ENCODE data around the gene MCCC1.
"Not testable (repeated sequence)": the region's sequence is repeated elsewhere in the genome, so short reads cannot be mapped to it uniquely, and the experiment has no call there.

MCCC1 gene

GRCh38 chr3:183038757-183039156 lies 60.5 kb downstream of the MCCC1 start:
- no peak for DNase-seq

- DNase-seq = no peak
Measured at GRCh38 chr3:183038221-183038620, 61.1 kb downstream of the MCCC1 start.

- DNase-seq = no peak
Measured at GRCh38 chr3:183033746-183034145, 65.5 kb downstream of the MCCC1 start.

- DNase-seq = no peak
Measured at GRCh38 chr3:183032880-183033555, 66.3 kb downstream of the MCCC1 start.

GRCh38 chr3:183031826-183032225 lies 67.5 kb downstream of the MCCC1 start:
- DNase-seq = no peak

- DNase-seq = no peak
Measured at GRCh38 chr3:183028416-183028815, 70.9 kb downstream of the MCCC1 start.

- DNase-seq = no peak
Measured at GRCh38 chr3:183027276-183027675, 72.0 kb downstream of the MCCC1 start.

- no peak for DNase-seq
Measured at GRCh38 chr3:183022936-183023516, 76.3 kb downstream of the MCCC1 start.

- no peak for DNase-seq
Measured at GRCh38 chr3:183018421-183019192, 80.7 kb downstream of the MCCC1 start.

GRCh38 chr3:183015185-183015584 lies 84.1 kb downstream of the MCCC1 start:
- no peak for DNase-seq

- DNase-seq = no peak
Measured at GRCh38 chr3:183013856-183014255, 85.4 kb downstream of the MCCC1 start.

GRCh38 chr3:183013074-183013473 lies 86.2 kb downstream of the MCCC1 start:
- no peak for DNase-seq

- DNase-seq = no peak
Measured at GRCh38 chr3:183008800-183009199, 90.5 kb downstream of the MCCC1 start.

GRCh38 chr3:183008303-183008702 lies 91.0 kb downstream of the MCCC1 start:
- DNase-seq = no peak

GRCh38 chr3:183006396-183007002 lies 92.8 kb downstream of the MCCC1 start:
- DNase-seq = no peak

GRCh38 chr3:182999767-183000166 lies 99.5 kb downstream of the MCCC1 start:
- no peak for DNase-seq

- not testable (repeated sequence) for DNase-seq
Measured at GRCh38 chr3:182993486-182994201, 105.7 kb downstream of the MCCC1 start.

GRCh38 chr3:182989566-182989965 lies 109.7 kb downstream of the MCCC1 start:
- no peak for DNase-seq

- DNase-seq = no peak
Measured at GRCh38 chr3:182986021-182986420, 113.3 kb downstream of the MCCC1 start.

GRCh38 chr3:182983876-182984275 lies 115.4 kb downstream of the MCCC1 start:
- no peak for DNase-seq

GRCh38 chr3:182981038-182981380 lies 118.3 kb downstream of the MCCC1 start:
- DNase-seq = no peak

GRCh38 chr3:182980204-182981037 lies 118.9 kb downstream of the MCCC1 start, which contains the start of gene DCUN1D1:
Gene DCUN1D1, minus strand, starts transcription at chr3:182980538. Its CDS starts 49 bp downstream, at chr3:182980489.
- DNase-seq = peak; percentile 36 to 64

Data from SW 1271 (cell line).